ENCODE results near the gene ZBTB33. TPM values are rescaled to one million over a fixed set of nuclear protein-coding genes. Genes with fewer than 3 reads are reported as not detected.

Gene ZBTB33
- total and polyA plus RNA-seq, 2 of the 13 experiments (the other 11 are each of a cell fraction or from before 2014, with no cell fraction given): 6.5 to 20.2 TPM

- TF ChIP-seq ZNF746 (CRISPR knock-in tag; IDR thresholded peaks at IDR 0.05) (no peak), ZNF263 (CRISPR knock-in tag; IDR thresholded peaks at IDR 0.05) (no peak), ATM (IDR thresholded peaks at IDR 0.05; ENCODE audit: borderline replicate concordance) (no peak), HES4 (CRISPR knock-in tag; IDR thresholded peaks at IDR 0.05; ENCODE audit: borderline replicate concordance) (no peak), ZNF335 (CRISPR knock-in tag; IDR thresholded peaks at IDR 0.05) (no peak; the same call in 1 of the 2 replicates), PCBP2 (optimal IDR thresholded peaks at IDR 0.05; ENCODE audit: low read depth, low read length, poor library complexity, severe bottlenecking) (no peak), SMARCC2 (IDR thresholded peaks at IDR 0.05) (no peak), ZNF879 (CRISPR knock-in tag; IDR thresholded peaks at IDR 0.05) (no peak), HNF4G (IDR thresholded peaks at IDR 0.05; ENCODE audit: borderline replicate concordance, low read depth, low read length) (no peak; the same call in 1 of the 2 replicates), HNF4G (CRISPR knock-in tag; IDR thresholded peaks at IDR 0.05; ENCODE audit: borderline replicate concordance, low read depth) (no peak), ZC3H4 (CRISPR knock-in tag; IDR thresholded peaks at IDR 0.05; ENCODE audit: borderline replicate concordance) (no peak), ZNF30 (CRISPR knock-in tag; IDR thresholded peaks at IDR 0.05) (no peak), ZNF75D (CRISPR knock-in tag; IDR thresholded peaks at IDR 0.05; ENCODE audit: borderline replicate concordance) (no peak), SRSF9 (IDR thresholded peaks at IDR 0.05; ENCODE audit: borderline replicate concordance, insufficient read depth, low read depth, low read length, poor library complexity, severe bottlenecking) (no peak), MYPOP (CRISPR knock-in tag; IDR thresholded peaks at IDR 0.05) (peak; percentile 88), STAT5B (CRISPR knock-in tag; IDR thresholded peaks at IDR 0.05) (peak; percentile 80; the same call in 1 of the 2 replicates), ZFP1 (CRISPR knock-in tag; IDR thresholded peaks at IDR 0.05) (peak; percentile 23; the same call in 1 of the 2 replicates), ZNF7 (CRISPR knock-in tag; IDR thresholded peaks at IDR 0.05) (no peak), ZNF251 (CRISPR knock-in tag; IDR thresholded peaks at IDR 0.05) (no peak), FUBP1 (CRISPR knock-in tag; IDR thresholded peaks at IDR 0.05; ENCODE audit: borderline replicate concordance) (no peak), PAXIP1 (CRISPR knock-in tag; conservative IDR thresholded peaks at IDR 0.05) (0 out of 2 replicates have a peak, but pooled peaks have one; percentile 18), ELK4 (CRISPR knock-in tag; IDR thresholded peaks at IDR 0.05; ENCODE audit: borderline replicate concordance) (no peak), HNRNPLL (IDR thresholded peaks at IDR 0.05; ENCODE audit: low read depth, low read length, poor library complexity, severe bottlenecking) (peak; percentile 94)
These were observed 5.7 kb upstream of the ZBTB33 start (continued) for GRCh38 chrX:120244735-120245498.

Data from HepG2 (cell line).